Upper lobe of right lung (tissue), 1 donor: ENCODE measurements around the gene OR4D9. TPM values are rescaled to one million over a fixed set of nuclear protein-coding genes. Genes with fewer than 3 reads are reported as not detected.
A peak's percentile ranks its signal among the peaks of the same experiment; 100 is the strongest.

Experiments used
- ATAC-seq: fragments of 200-7000 bp; cut with Tn5 transposase; one replicate; pipeline ENCODE4 v1.9.1; 2020; ENCODE audit warnings: mild to moderate bottlenecking, moderate library complexity
- DNase-seq: peaks from one replicate; pipeline ENCODE4 v3.0.0-alpha.2; 2020
- H3K27ac ChIP-seq: fragments of 200-600 bp; one replicate; pipeline ENCODE4 v1.8.0; 2022
- H3K27me3 ChIP-seq: fragments of 200-600 bp; one replicate; pipeline ENCODE4 v1.8.0; 2022; ENCODE audit warnings: mild to moderate bottlenecking
- H3K36me3 ChIP-seq: fragments of 200-600 bp; one replicate; pipeline ENCODE4 v1.8.0; 2022
- H3K4me1 ChIP-seq: fragments of 200-600 bp; one replicate; pipeline ENCODE4 v1.8.0; 2022
- H3K4me3 ChIP-seq: fragments of 200-600 bp; one replicate; pipeline ENCODE4 v1.8.0; 2022; ENCODE audit warnings: mild to moderate bottlenecking
- H3K9me3 ChIP-seq: fragments of 200-600 bp; one replicate; pipeline ENCODE4 v1.8.0; 2022
- intact Hi-C: fragments of 100-400 bp; cut with DNase I; formaldehyde crosslinking; loops from one replicate; pipeline ENCODE4 v1.11.0; 2022
- total RNA-seq: library from RNA; stranded (reverse); fragmentation: NEBNext Ultra II Directional; extraction: Animal tissue kit (Norgen Biotek cat#: 25700); gene quantifications from one replicate; pipeline ENCODE4 v1.2.1, GENCODE V29; 2021
- TF ChIP-seq, protein P1 (sequence below): fragments of 200-600 bp; IDR thresholded peaks from one replicate; pipeline ENCODE4 v1.8.0; 2022; ENCODE audit warnings: antibody characterized with exemption
- donor health status: DM: no; HTN: yes; CAD: no; lungs with severe emphysema.

OR4D9 gene
- total RNA-seq, 1 donor from 2014 or later, result not detected

GRCh38 chr11:59556917-59557348 is 45.6 kb downstream of the OR4D9 start:
- intact Hi-C loops, result no loop called here
- ATAC-seq, result no peak
- H3K36me3 ChIP-seq, result no peaks in the 10 kb centered on the region
- no peak for DNase-seq
- H3K4me1 ChIP-seq, result peaks cover 18% of the 10 kb centered on the region
- peak overlapping the region; percentile 53 for H3K27ac ChIP-seq
- no peaks in the 10 kb centered on the region for H3K9me3 ChIP-seq
- no peaks in the 10 kb centered on the region for H3K27me3 ChIP-seq
- TF ChIP-seq, protein P1, sequence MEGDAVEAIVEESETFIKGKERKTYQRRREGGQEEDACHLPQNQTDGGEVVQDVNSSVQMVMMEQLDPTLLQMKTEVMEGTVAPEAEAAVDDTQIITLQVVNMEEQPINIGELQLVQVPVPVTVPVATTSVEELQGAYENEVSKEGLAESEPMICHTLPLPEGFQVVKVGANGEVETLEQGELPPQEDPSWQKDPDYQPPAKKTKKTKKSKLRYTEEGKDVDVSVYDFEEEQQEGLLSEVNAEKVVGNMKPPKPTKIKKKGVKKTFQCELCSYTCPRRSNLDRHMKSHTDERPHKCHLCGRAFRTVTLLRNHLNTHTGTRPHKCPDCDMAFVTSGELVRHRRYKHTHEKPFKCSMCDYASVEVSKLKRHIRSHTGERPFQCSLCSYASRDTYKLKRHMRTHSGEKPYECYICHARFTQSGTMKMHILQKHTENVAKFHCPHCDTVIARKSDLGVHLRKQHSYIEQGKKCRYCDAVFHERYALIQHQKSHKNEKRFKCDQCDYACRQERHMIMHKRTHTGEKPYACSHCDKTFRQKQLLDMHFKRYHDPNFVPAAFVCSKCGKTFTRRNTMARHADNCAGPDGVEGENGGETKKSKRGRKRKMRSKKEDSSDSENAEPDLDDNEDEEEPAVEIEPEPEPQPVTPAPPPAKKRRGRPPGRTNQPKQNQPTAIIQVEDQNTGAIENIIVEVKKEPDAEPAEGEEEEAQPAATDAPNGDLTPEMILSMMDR, result no peak
- H3K4me3 ChIP-seq, result peak overlapping the region; percentile 42

DNA sequence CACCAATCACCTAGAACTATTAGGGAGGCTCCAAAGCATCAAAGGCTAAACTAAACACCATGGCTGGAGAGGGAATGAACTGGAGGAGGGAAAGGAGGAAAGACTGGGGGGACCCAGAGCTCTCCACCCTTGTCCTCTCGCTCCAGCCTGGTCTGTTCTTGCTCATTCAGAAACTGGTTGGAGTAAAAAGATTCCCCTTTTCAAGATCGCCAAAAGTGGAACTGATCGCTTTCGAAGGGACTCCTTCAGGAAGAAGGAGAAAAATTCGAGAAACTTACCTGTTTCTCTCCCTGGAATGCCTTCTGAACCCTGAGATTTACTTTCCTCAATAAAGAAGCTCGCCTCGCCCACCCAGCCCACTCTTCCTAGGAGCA is 46.9 kb downstream of the OR4D9 start:
- Histone ChIP-seq H3K4me3 (no peak overlapping the region), H3K4me1 (peaks cover 18% of the 10 kb centered on the region), H3K27me3 (no peaks in the 10 kb centered on the region), H3K27ac (no peak overlapping the region), H3K9me3 (no peaks in the 10 kb centered on the region), H3K36me3 (no peaks in the 10 kb centered on the region)
- intact Hi-C loops, result no loop called here
- TF ChIP-seq, protein P1, result no peak
- ATAC-seq, result no peak
- no peak for DNase-seq

DNA sequence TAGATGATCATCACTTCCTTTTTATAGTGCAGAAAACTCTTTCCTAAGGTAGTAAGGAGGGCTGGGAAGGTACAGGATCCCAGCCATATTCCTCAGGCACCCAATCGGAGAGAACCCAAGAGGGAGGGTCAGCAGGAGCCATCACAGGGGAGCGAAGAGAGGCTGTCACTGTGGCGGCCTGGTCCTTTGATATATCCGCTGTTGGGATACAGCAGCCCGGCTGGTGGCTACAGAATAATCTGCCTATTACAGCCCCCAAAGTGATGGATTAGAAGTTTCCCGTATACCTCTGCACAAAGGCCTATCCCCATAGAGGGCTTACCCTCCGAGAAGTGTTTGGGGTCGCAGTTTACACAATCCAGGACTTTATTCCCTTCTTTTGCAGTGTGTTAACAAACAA is 48.5 kb downstream of the OR4D9 start:
- ATAC-seq, result no peak
- intact Hi-C loops, result no loop called here
- Histone ChIP-seq H3K4me1 (peaks cover 18% of the 10 kb centered on the region), H3K27ac (peak overlapping the region; percentile 83), H3K9me3 (no peaks in the 10 kb centered on the region), H3K4me3 (peak overlapping the region; percentile 73), H3K36me3 (no peaks in the 10 kb centered on the region), H3K27me3 (no peaks in the 10 kb centered on the region)
- TF ChIP-seq, protein P1, result no peak
- DNase-seq, result no peak

GRCh38 chr11:59560290-59560701 is 49.0 kb downstream of the OR4D9 start:
- Histone ChIP-seq H3K4me1 (peaks cover 18% of the 10 kb centered on the region), H3K4me3 (peak overlapping the region; percentile 73), H3K27ac (peak overlapping the region; percentile 83), H3K9me3 (no peaks in the 10 kb centered on the region), H3K36me3 (no peaks in the 10 kb centered on the region), H3K27me3 (no peaks in the 10 kb centered on the region)
- ATAC-seq (peak; percentile 69), DNase-seq (no peak)
- TF ChIP-seq, protein P1, result no peak
- intact Hi-C loops, result no loop called here

GRCh38 chr11:59560702-59561473 is 49.5 kb downstream of the OR4D9 start:
- H3K9me3 ChIP-seq, result no peaks in the 10 kb centered on the region
- intact Hi-C loops, result no loop called here
- no peaks in the 10 kb centered on the region for H3K27me3 ChIP-seq
- peak overlapping the region; percentile 73 for H3K4me3 ChIP-seq
- ATAC-seq, result peak; percentile 91
- TF ChIP-seq, protein P1, result no peak
- peak; percentile 92 for DNase-seq
- peaks cover 12% of the 10 kb centered on the region for H3K4me1 ChIP-seq
- H3K27ac ChIP-seq, result peak overlapping the region; percentile 83
- H3K36me3 ChIP-seq, result no peaks in the 10 kb centered on the region
